Activated CD8-positive, alpha-beta T cell treated with anti-CD3 and anti-CD28 coated beads for 36 hours (primary cell): ENCODE measurements around the gene PRKAR2B. TPM values are rescaled to one million over a fixed set of nuclear protein-coding genes. Genes with fewer than 3 reads are reported as not detected.

Experiments used
- ATAC-seq: fragments of 200-7000 bp; cut with Tn5 transposase; one replicate; pipeline ENCODE4 v1.10.0; 2021; ENCODE audit warnings: mild to moderate bottlenecking, moderate library complexity
- CTCF ChIA-PET: fragments of 350-600 bp; sonication (Branson Sonifier 250); formaldehyde crosslinking; loops from one replicate; lab custom pipeline; 2021; ENCODE audit warnings: antibody characterized with exemption; lab: Charles Lee
- POLR2A ChIA-PET: fragments of 350-600 bp; sonication (Branson Sonifier 250); formaldehyde crosslinking; loops from one replicate; lab custom pipeline; 2021; ENCODE audit warnings: antibody characterized with exemption; lab: Charles Lee
- DNase-seq: peaks from one replicate; pipeline ENCODE4 v3.0.0-alpha.2; 2020
- H3K27ac Mint-ChIP-seq: one replicate; pipeline ENCODE4 v1.8.0; 2021; ENCODE audit warnings: mild to moderate bottlenecking, mixed read lengths
- H3K27me3 Mint-ChIP-seq: one replicate; pipeline ENCODE4 v1.8.0; 2021; ENCODE audit warnings: mixed read lengths
- H3K36me3 Mint-ChIP-seq: one replicate; pipeline ENCODE4 v1.8.0; 2021; ENCODE audit warnings: low read depth, mixed read lengths
- H3K4me1 Mint-ChIP-seq: one replicate; pipeline ENCODE4 v1.8.0; 2021; ENCODE audit warnings: low read depth, mixed read lengths
- H3K4me3 Mint-ChIP-seq: one replicate; pipeline ENCODE4 v1.8.0; 2021; ENCODE audit warnings: mild to moderate bottlenecking, moderate library complexity, mixed read lengths
- H3K9me3 Mint-ChIP-seq: one replicate; pipeline ENCODE4 v1.8.0; 2021; ENCODE audit warnings: mixed read lengths
- CTCF ChIP-seq: fragments of 200-600 bp; IDR thresholded peaks from one replicate; pipeline ENCODE4 v1.8.0; 2022; ENCODE audit warnings: antibody characterized with exemption, mild to moderate bottlenecking
- intact Hi-C: fragments of 100-400 bp; cut with micrococcal nuclease; formaldehyde crosslinking; loops from one replicate; pipeline ENCODE4 v1.10.0; 2022
- total RNA-seq, 2 experiments: library from RNA; stranded (reverse); gene quantifications; one replicate each; pipeline ENCODE4 v1.2.3, GENCODE V29; 2021

Gene PRKAR2B
- total RNA-seq, 2 experiments from 2014 or later = 1.1 to 1.3 TPM

GRCh38 chr7:107194052-107194451 lies 149.5 kb downstream of the PRKAR2B start:
- H3K27ac Mint-ChIP-seq = peak overlapping the region; percentile 60
- H3K27me3 Mint-ChIP-seq = no peaks in the 10 kb centered on the region
- DNase-seq (no peak), ATAC-seq (no peak)
- no peak overlapping the region for H3K4me3 Mint-ChIP-seq
- H3K36me3 Mint-ChIP-seq = peaks cover 24% of the 10 kb centered on the region
- H3K4me1 Mint-ChIP-seq = peaks cover 3% of the 10 kb centered on the region
- ChIA-PET POLR2A (no interaction called here), CTCF (interaction anchor here (0.7 to 1.6 kb wide), 4 partner anchors 12 to 401 kb away, joined by 3 to 4 read pairs (median 4); no protein-coding TSS in a partner anchor)
- intact Hi-C loops = no loop called here
- H3K9me3 Mint-ChIP-seq = no peaks in the 10 kb centered on the region
- TF ChIP-seq CTCF = no peak

GRCh38 chr7:107196834-107197610 lies 152.5 kb downstream of the PRKAR2B start:
- CTCF ChIA-PET = interaction anchor here (1.2 kb wide), 2 partner anchors 70 to 304 kb away, joined by 3 to 4 read pairs; no protein-coding TSS in a partner anchor
- peaks cover 33% of the 10 kb centered on the region for H3K36me3 Mint-ChIP-seq
- H3K4me1 Mint-ChIP-seq = peaks cover 3% of the 10 kb centered on the region
- ATAC-seq (no peak), DNase-seq (no peak)
- no peak overlapping the region for H3K4me3 Mint-ChIP-seq
- H3K27me3 Mint-ChIP-seq = no peaks in the 10 kb centered on the region
- no peaks in the 10 kb centered on the region for H3K9me3 Mint-ChIP-seq
- intact Hi-C loops = no loop called here
- H3K27ac Mint-ChIP-seq = peak overlapping the region; percentile 54
- TF ChIP-seq CTCF = no peak
- POLR2A ChIA-PET = no interaction called here

DNA sequence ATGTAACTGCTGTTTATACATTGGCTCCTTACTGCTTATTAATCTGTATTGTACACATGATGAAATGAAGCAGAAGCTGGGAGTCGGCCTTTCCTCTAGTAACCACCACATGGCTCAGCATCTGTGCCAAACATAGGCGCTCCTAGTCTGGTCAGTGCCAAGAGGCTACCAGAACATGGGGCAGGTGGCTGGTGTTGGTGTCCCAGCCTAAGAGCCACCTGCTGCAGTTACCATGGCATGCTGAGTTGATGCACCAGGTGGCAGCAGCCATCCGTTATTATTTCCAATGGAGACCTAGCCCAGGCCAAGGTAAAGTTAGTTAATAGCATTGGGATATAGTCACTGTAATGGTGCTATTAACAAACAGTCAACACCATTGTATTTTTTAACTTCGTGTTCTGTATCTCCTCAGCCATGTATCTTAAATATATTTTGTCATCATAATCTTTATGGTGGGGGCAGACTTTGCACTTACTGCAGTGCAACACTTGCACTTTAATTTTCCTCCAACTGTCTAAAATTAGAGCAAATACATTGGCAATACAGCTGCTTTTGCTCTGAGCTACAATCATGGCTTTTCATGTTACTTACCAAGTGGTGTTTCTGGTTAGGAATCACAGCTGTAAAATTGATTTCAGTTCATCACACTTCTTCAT lies 157.4 kb downstream of the PRKAR2B start:
- H3K9me3 Mint-ChIP-seq = no peaks in the 10 kb centered on the region
- no peak overlapping the region for H3K4me3 Mint-ChIP-seq
- ATAC-seq = peak; percentile 74
- H3K27ac Mint-ChIP-seq = no peak overlapping the region
- POLR2A ChIA-PET = no interaction called here
- CTCF ChIA-PET = interaction anchor here (1.3 to 2.8 kb wide), 3 partner anchors 13 to 677 kb away, joined by 3 to 10 read pairs (median 5); no protein-coding TSS in a partner anchor
- peak; percentile 43 for TF ChIP-seq CTCF
- intact Hi-C loops = no loop called here
- DNase-seq = peak; percentile 55
- H3K4me1 Mint-ChIP-seq = no peaks in the 10 kb centered on the region
- no peaks in the 10 kb centered on the region for H3K27me3 Mint-ChIP-seq
- H3K36me3 Mint-ChIP-seq = peaks cover 34% of the 10 kb centered on the region

DNA sequence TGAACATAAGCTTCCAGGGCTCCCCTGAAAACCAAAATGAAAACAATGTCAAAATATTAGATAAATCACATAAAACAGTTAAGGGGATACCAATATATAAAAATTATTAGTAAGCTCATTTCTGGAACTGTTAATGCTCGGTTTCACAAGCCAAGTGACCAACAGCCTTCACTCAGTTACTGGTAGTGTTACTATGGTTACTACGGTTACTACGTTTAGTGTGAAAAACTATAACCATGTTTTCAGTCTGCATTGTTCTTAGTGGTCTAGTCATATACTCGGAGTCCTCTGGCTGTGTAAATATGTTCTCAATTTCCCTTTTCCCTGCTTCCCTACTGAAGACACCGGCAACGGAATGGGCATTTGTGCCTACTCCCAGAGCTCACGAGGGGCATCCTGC lies 159.1 kb downstream of the PRKAR2B start:
- H3K36me3 Mint-ChIP-seq = peaks cover 26% of the 10 kb centered on the region
- DNase-seq (no peak), ATAC-seq (no peak)
- no peak overlapping the region for H3K4me3 Mint-ChIP-seq
- POLR2A ChIA-PET = interaction anchor here (0.6 kb wide), 1 partner anchor 487 kb away, joined by 4 read pairs; no protein-coding TSS in a partner anchor
- intact Hi-C loops = no loop called here
- H3K27ac Mint-ChIP-seq = no peak overlapping the region
- TF ChIP-seq CTCF = no peak
- no peaks in the 10 kb centered on the region for H3K9me3 Mint-ChIP-seq
- H3K27me3 Mint-ChIP-seq = no peaks in the 10 kb centered on the region
- CTCF ChIA-PET = interaction anchor here (0.7 to 1.0 kb wide), 2 partner anchors 9 to 259 kb away, joined by 3 read pairs; no protein-coding TSS in a partner anchor
- no peaks in the 10 kb centered on the region for H3K4me1 Mint-ChIP-seq

DNA sequence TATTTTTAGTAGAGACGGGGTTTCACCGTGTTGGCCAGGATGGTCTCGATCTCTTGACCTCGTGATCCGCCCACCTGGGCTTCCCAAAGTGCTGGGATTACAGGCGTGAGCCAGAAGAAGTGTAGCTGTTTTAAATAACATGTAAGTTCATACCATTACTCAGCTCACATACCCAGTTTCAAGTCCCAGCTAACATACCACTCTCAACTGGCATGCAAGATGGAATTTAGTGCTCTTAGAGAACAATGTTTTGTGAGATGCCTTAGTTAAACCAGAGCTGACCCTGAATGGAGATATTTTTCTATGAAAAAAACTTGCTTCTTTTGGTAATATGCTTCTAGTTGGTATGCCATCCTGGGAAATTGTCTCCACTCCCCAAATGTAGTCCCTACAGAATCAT lies 161.6 kb downstream of the PRKAR2B start:
- H3K36me3 Mint-ChIP-seq = peaks cover 34% of the 10 kb centered on the region
- no peak for TF ChIP-seq CTCF
- ChIA-PET CTCF (interaction anchor here (1.0 kb wide), 1 partner anchor 12 kb away, joined by 3 read pairs; no protein-coding TSS in a partner anchor), POLR2A (no interaction called here)
- H3K4me3 Mint-ChIP-seq = no peak overlapping the region
- H3K4me1 Mint-ChIP-seq = no peaks in the 10 kb centered on the region
- intact Hi-C loops = no loop called here
- H3K9me3 Mint-ChIP-seq = no peaks in the 10 kb centered on the region
- no peaks in the 10 kb centered on the region for H3K27me3 Mint-ChIP-seq
- DNase-seq (no peak), ATAC-seq (no peak)
- no peak overlapping the region for H3K27ac Mint-ChIP-seq
